Smooth muscle cell (in vitro differentiated cells): Measurements from ENCODE around the gene METTL2B. TPM values are rescaled to one million over a fixed set of nuclear protein-coding genes. Genes with fewer than 3 reads are reported as not detected.

Source experiments
- DNase-seq: peaks from one replicate; lab custom pipeline; 2025; ENCODE audit not compliant: unreplicated experiment; lab: John Stamatoyannopoulos, UW
- H2AFZ ChIP-seq: fragments of 200-600 bp; sonication (generic); 2 replicates; pipeline ENCODE4 v1.6.0; 2016; ENCODE audit warnings: antibody characterized with exemption, low read depth, mild to moderate bottlenecking
- H3F3A ChIP-seq: fragments of 200-600 bp; sonication (generic); 2 replicates; pipeline ENCODE4 v1.6.0; 2017; ENCODE audit warnings: antibody characterized with exemption, low read depth
- H3K27ac ChIP-seq: fragments of 200-600 bp; sonication (generic); 2 replicates; pipeline ENCODE4 v1.5.1; 2016; ENCODE audit warnings: low read depth, mild to moderate bottlenecking
- H3K27me3 ChIP-seq: fragments of 200-600 bp; sonication (generic); 2 replicates; pipeline ENCODE4 v1.6.1; 2016; ENCODE audit warnings: low read depth, mild to moderate bottlenecking
- H3K36me3 ChIP-seq: fragments of 200-600 bp; sonication (generic); 2 replicates; pipeline ENCODE4 v1.5.1; 2016; ENCODE audit warnings: low read depth
- H3K4me1 ChIP-seq: fragments of 200-600 bp; sonication (generic); 2 replicates; pipeline ENCODE4 v1.5.1; 2016; ENCODE audit warnings: low read depth
- H3K4me2 ChIP-seq: fragments of 200-600 bp; sonication (generic); 2 replicates; pipeline ENCODE4 v1.6.0; 2016; ENCODE audit warnings: mild to moderate bottlenecking
- H3K4me3 ChIP-seq: fragments of 200-600 bp; sonication (generic); 2 replicates; pipeline ENCODE4 v1.5.1; 2016; ENCODE audit warnings: mild to moderate bottlenecking
- H3K79me2 ChIP-seq: fragments of 200-600 bp; sonication (generic); 2 replicates; pipeline ENCODE4 v1.6.0; 2016; ENCODE audit warnings: low read depth, mild to moderate bottlenecking
- H3K9ac ChIP-seq: fragments of 200-600 bp; sonication (generic); 2 replicates; pipeline ENCODE4 v1.6.0; 2016; ENCODE audit warnings: low read depth
- H3K9me3 ChIP-seq: fragments of 200-600 bp; sonication (generic); replicated peaks from 2 replicates; pipeline ENCODE4 v1.5.1; 2016; ENCODE audit warnings: low read depth
- H4K20me1 ChIP-seq: fragments of 200-600 bp; sonication (generic); 2 replicates; pipeline ENCODE4 v1.6.0; 2016; ENCODE audit warnings: low read depth
- CTCF ChIP-seq: fragments of 200-600 bp; sonication (generic); IDR thresholded peaks from 2 replicates; pipeline ENCODE4 v1.5.1; 2017; ENCODE audit warnings: borderline replicate concordance, mild to moderate bottlenecking, antibody characterized with exemption; ENCODE audit not compliant: insufficient read depth, poor library complexity, severe bottlenecking
- WGBS: methylation state at CpG from one replicate; pipeline ENCODE4 v1.1.7; 2016; ENCODE audit warnings: low lambda C conversion rate; 5-methylcytosine and 5-hydroxymethylcytosine counted together
- polyA plus RNA-seq: library from polyadenylated mRNA; unstranded; fragments of >200 nt; fragmentation: Nextera tagmentation; extraction: Ambion mirVana; gene quantifications from 2 replicates; pipeline ENCODE4 v1.2.1, GENCODE V29; 2016
- total RNA-seq: library from RNA; depleted of rRNA; stranded (reverse); fragments of >200 nt; gene quantifications from 2 replicates; pipeline ENCODE4 v1.2.3, GENCODE V29; 2014

METTL2B gene
- total and polyA plus RNA-seq, 2 experiments from 2014 or later: 11.9 to 25.7 TPM

GRCh38 chr7:128437426-128438332 is 38.9 kb upstream of the METTL2B start:
- 89% methylated on average over 8 of the region's 8 CpGs for WGBS

DNA sequence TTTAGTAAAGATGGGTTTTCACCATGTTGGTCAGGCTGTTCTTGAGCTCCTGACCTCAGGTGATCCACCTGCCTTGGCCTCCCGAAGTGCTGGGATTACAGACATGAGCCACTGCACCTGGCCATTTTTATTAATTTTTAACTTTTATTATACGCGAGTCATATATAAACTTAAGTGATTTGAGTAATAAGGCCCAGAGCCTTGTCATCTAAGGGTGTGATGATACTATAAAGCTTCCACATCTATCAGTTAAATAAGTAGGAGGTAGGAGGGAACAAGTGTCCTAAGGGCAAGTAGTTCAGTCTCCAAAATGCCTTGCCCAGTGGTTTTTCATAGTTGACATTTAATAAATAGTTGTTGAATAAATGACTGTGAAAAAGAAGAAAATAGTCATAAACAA is 34.2 kb upstream of the METTL2B start:
- no peak for DNase-seq
- WGBS: 96% methylated on average over 3 of the region's 3 CpGs
- H3K4me2 ChIP-seq: no peak overlapping the region
- no peak overlapping the region for H3K9ac ChIP-seq
- no peaks in the 10 kb centered on the region for H3K79me2 ChIP-seq
- no peak for TF ChIP-seq CTCF
- H3K9me3 ChIP-seq: no peaks in the 10 kb centered on the region
- no peaks in the 10 kb centered on the region for H3F3A ChIP-seq
- H3K4me1 ChIP-seq: no peaks in the 10 kb centered on the region
- H3K27ac ChIP-seq: no peak overlapping the region
- H3K36me3 ChIP-seq: no peaks in the 10 kb centered on the region
- H4K20me1 ChIP-seq: no peaks in the 10 kb centered on the region
- no peaks in the 10 kb centered on the region for H3K27me3 ChIP-seq
- no peak overlapping the region for H3K4me3 ChIP-seq
- no peak overlapping the region for H2AFZ ChIP-seq

More at GRCh38 chr7:128437426-128438332, 38.9 kb upstream of the METTL2B start:
- H3K4me1 ChIP-seq: no peaks in the 10 kb centered on the region
- H2AFZ ChIP-seq: no peak overlapping the region
- H4K20me1 ChIP-seq: no peaks in the 10 kb centered on the region
- no peak overlapping the region for H3K4me2 ChIP-seq
- H3K36me3 ChIP-seq: no peaks in the 10 kb centered on the region
- DNase-seq: no peak
- H3K27me3 ChIP-seq: no peaks in the 10 kb centered on the region
- H3F3A ChIP-seq: no peaks in the 10 kb centered on the region
- no peak overlapping the region for H3K4me3 ChIP-seq
- H3K27ac ChIP-seq: no peak overlapping the region
- H3K9ac ChIP-seq: no peak overlapping the region
- no peaks in the 10 kb centered on the region for H3K9me3 ChIP-seq
- TF ChIP-seq CTCF: no peak
- no peaks in the 10 kb centered on the region for H3K79me2 ChIP-seq

DNA sequence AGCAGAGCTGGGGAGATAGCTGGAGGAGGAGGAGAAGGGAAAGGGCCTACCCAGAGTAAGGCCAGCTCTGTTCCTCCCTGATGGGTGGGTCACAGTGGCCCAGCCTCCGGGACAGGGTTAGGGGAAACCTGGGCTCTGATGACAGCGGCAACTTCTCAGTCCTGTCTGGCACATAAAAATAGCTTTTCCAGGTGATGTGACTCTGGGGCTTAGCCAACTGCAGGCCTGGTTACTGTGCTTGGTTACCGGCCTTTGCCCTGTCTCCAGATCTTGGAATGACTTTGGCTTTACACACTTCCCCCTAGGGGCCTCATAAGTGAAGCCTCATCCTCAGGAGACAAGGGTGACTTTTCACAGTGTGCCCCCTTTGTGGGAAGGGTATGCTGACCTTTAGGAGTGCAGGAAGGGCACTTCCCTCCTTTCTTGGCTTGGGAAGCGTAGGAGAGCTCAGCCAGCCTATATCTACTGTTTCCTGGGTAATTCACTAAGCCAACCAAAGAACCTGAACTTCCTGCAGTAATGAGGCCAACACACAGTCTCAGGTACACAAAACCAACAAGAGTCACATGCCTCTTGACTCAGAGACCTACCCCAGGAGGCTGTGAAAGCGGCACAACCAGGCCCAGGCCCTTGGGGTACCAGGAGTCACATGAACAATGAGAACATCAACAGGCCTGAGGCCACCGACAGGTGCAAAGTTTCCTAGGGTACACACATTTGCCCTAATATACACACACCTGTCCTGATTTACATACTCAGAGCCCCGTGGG is 32.5 kb upstream of the METTL2B start:
- Histone ChIP-seq H3F3A (no peaks in the 10 kb centered on the region), H2AFZ (peak overlapping the region; percentile 33), H3K4me1 (no peaks in the 10 kb centered on the region), H3K9ac (no peak overlapping the region), H3K4me2 (no peak overlapping the region), H3K4me3 (no peak overlapping the region), H3K79me2 (no peaks in the 10 kb centered on the region), H4K20me1 (no peaks in the 10 kb centered on the region), H3K36me3 (no peaks in the 10 kb centered on the region), H3K9me3 (no peaks in the 10 kb centered on the region), H3K27me3 (no peaks in the 10 kb centered on the region), H3K27ac (no peak overlapping the region)
- DNase-seq: no peak
- WGBS: 77% methylated on average over 7 of the region's 7 CpGs
- TF ChIP-seq CTCF: no peak
